ENCODE results near the gene SORL1. TPM values are rescaled to one million over a fixed set of nuclear protein-coding genes. Genes with fewer than 3 reads are reported as not detected.

The SORL1 gene
- total RNA-seq, 3 donors from 2014 or later, result 58.3 to 195 (median 109) TPM

GRCh38 chr11:121576531-121576930, 124.4 kb downstream of the SORL1 start:
- H3K36me3 ChIP-seq (ENCODE audit: low read depth), result no peaks in the 10 kb centered on the region
- intact Hi-C loops (cut with DNase I, micrococcal nuclease), result no loop called here
- ATAC-seq (peak; percentile 20), DNase-seq (no peak)
- no peaks in the 10 kb centered on the region for H3K9me3 ChIP-seq
- H3K4me1 ChIP-seq (ENCODE audit: low read depth), result no peaks in the 10 kb centered on the region
- TF ChIP-seq CTCF (IDR thresholded peaks at IDR 0.05), result no peak
- no peak overlapping the region for H3K4me3 ChIP-seq

GRCh38 chr11:121577106-121577848, 125.2 kb downstream of the SORL1 start:
- Histone ChIP-seq H3K4me3 (no peak overlapping the region), H3K4me1 (ENCODE audit: low read depth) (no peaks in the 10 kb centered on the region), H3K36me3 (ENCODE audit: low read depth) (no peaks in the 10 kb centered on the region), H3K9me3 (no peaks in the 10 kb centered on the region)
- intact Hi-C loops (cut with DNase I, micrococcal nuclease), result no loop called here
- ATAC-seq (no peak), DNase-seq (no peak)
- no peak for TF ChIP-seq CTCF (IDR thresholded peaks at IDR 0.05)

GRCh38 chr11:121578251-121578976, 126.3 kb downstream of the SORL1 start:
- DNase-seq, result no peak
- H3K9me3 ChIP-seq, result no peaks in the 10 kb centered on the region
- intact Hi-C loops (cut with DNase I, micrococcal nuclease), result no loop called here
- no peak for ATAC-seq
- H3K36me3 ChIP-seq (ENCODE audit: low read depth), result no peaks in the 10 kb centered on the region
- no peak overlapping the region for H3K4me3 ChIP-seq
- H3K4me1 ChIP-seq (ENCODE audit: low read depth), result no peaks in the 10 kb centered on the region
- no peak for TF ChIP-seq CTCF (IDR thresholded peaks at IDR 0.05)

- DNase-seq (no peak), ATAC-seq (no peak)
- no peaks in the 10 kb centered on the region for H3K9me3 ChIP-seq
- H3K36me3 ChIP-seq (ENCODE audit: low read depth), result no peaks in the 10 kb centered on the region
- H3K4me1 ChIP-seq (ENCODE audit: low read depth), result no peaks in the 10 kb centered on the region
- H3K4me3 ChIP-seq, result no peak overlapping the region
- no peak for TF ChIP-seq CTCF (IDR thresholded peaks at IDR 0.05)
- intact Hi-C loops (cut with DNase I, micrococcal nuclease), result no loop called here
Measured at GRCh38 chr11:121580154-121580553, 128.0 kb downstream of the SORL1 start.

- H3K36me3 ChIP-seq (ENCODE audit: low read depth), result no peaks in the 10 kb centered on the region
- no peak for ATAC-seq
- no peaks in the 10 kb centered on the region for H3K4me1 ChIP-seq (ENCODE audit: low read depth)
- no peak for TF ChIP-seq CTCF (IDR thresholded peaks at IDR 0.05)
- no peaks in the 10 kb centered on the region for H3K9me3 ChIP-seq
- intact Hi-C loops (cut with DNase I, micrococcal nuclease), result no loop called here
- DNase-seq, result no peak
- no peak overlapping the region for H3K4me3 ChIP-seq
Measured at GRCh38 chr11:121581607-121582006, 129.5 kb downstream of the SORL1 start.

All from mucosa of descending colon (tissue), 3 donors.